ENCODE results near the gene ULK1.
"Not testable (repeated sequence)": the region's sequence is repeated elsewhere in the genome, so short reads cannot be mapped to it uniquely, and the experiment has no call there.

Gene ULK1

GRCh38 chr12:131943389-131943788 lies 49.0 kb downstream of the ULK1 start:
- no peak for DNase-seq (ENCODE audit: low read depth)
- H3K4me3 ChIP-seq (ENCODE audit: low read depth, low read length), result no peak overlapping the region
- TF ChIP-seq, protein P1, sequence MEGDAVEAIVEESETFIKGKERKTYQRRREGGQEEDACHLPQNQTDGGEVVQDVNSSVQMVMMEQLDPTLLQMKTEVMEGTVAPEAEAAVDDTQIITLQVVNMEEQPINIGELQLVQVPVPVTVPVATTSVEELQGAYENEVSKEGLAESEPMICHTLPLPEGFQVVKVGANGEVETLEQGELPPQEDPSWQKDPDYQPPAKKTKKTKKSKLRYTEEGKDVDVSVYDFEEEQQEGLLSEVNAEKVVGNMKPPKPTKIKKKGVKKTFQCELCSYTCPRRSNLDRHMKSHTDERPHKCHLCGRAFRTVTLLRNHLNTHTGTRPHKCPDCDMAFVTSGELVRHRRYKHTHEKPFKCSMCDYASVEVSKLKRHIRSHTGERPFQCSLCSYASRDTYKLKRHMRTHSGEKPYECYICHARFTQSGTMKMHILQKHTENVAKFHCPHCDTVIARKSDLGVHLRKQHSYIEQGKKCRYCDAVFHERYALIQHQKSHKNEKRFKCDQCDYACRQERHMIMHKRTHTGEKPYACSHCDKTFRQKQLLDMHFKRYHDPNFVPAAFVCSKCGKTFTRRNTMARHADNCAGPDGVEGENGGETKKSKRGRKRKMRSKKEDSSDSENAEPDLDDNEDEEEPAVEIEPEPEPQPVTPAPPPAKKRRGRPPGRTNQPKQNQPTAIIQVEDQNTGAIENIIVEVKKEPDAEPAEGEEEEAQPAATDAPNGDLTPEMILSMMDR (conservative IDR thresholded peaks at IDR 0.05; ENCODE audit: low read depth, low read length), result no peak

- DNase-seq (ENCODE audit: low read depth), result no peak
- TF ChIP-seq, protein P1 (conservative IDR thresholded peaks at IDR 0.05; ENCODE audit: low read depth, low read length), result no peak
- H3K4me3 ChIP-seq (ENCODE audit: low read depth, low read length), result no peak overlapping the region
Observed at GRCh38 chr12:131943876-131944275, 49.5 kb downstream of the ULK1 start.

- TF ChIP-seq, protein P1 (conservative IDR thresholded peaks at IDR 0.05; ENCODE audit: low read depth, low read length), result no peak
- no peak overlapping the region for H3K4me3 ChIP-seq (ENCODE audit: low read depth, low read length)
- no peak for DNase-seq (ENCODE audit: low read depth)
Observed at GRCh38 chr12:131944601-131945251, 50.3 kb downstream of the ULK1 start.

DNA sequence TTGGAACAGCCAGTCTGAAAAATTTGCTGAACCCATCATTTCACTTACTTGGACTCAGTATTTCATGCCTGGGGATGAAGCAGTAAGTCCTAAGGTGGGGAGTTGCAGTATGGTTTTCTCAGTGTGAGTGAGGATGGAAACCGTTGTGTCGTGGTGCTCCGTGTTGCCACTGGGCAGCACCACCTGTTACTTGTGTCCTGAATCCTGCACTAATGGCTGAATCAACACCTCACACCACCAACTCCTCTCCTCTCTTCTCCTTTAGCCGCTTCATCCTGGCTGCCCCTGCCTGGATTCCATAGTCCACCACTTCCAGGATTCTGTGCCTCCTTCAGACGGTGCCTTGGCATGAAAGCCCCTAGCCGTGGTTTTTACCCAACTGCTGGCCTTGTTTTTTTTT lies 52.3 kb downstream of the ULK1 start:
- TF ChIP-seq, protein P1 (conservative IDR thresholded peaks at IDR 0.05; ENCODE audit: low read depth, low read length), result no peak

GRCh38 chr12:131947482-131948027 lies 53.1 kb downstream of the ULK1 start:
- TF ChIP-seq, protein P1 (conservative IDR thresholded peaks at IDR 0.05; ENCODE audit: low read depth, low read length), result no peak
- no peak for DNase-seq (ENCODE audit: low read depth)

More for the DNA sequence above, 52.3 kb downstream of the ULK1 start:
- H3K4me3 ChIP-seq (ENCODE audit: low read depth, low read length), result no peak overlapping the region
- DNase-seq (ENCODE audit: low read depth), result no peak

GRCh38 chr12:131948166-131948712 lies 53.8 kb downstream of the ULK1 start:
- TF ChIP-seq, protein P1 (conservative IDR thresholded peaks at IDR 0.05; ENCODE audit: low read depth, low read length), result no peak
- no peak overlapping the region for H3K4me3 ChIP-seq (ENCODE audit: low read depth, low read length)
- no peak for DNase-seq (ENCODE audit: low read depth)

More at GRCh38 chr12:131947482-131948027, 53.1 kb downstream of the ULK1 start:
- H3K4me3 ChIP-seq (ENCODE audit: low read depth, low read length), result no peak overlapping the region

DNA sequence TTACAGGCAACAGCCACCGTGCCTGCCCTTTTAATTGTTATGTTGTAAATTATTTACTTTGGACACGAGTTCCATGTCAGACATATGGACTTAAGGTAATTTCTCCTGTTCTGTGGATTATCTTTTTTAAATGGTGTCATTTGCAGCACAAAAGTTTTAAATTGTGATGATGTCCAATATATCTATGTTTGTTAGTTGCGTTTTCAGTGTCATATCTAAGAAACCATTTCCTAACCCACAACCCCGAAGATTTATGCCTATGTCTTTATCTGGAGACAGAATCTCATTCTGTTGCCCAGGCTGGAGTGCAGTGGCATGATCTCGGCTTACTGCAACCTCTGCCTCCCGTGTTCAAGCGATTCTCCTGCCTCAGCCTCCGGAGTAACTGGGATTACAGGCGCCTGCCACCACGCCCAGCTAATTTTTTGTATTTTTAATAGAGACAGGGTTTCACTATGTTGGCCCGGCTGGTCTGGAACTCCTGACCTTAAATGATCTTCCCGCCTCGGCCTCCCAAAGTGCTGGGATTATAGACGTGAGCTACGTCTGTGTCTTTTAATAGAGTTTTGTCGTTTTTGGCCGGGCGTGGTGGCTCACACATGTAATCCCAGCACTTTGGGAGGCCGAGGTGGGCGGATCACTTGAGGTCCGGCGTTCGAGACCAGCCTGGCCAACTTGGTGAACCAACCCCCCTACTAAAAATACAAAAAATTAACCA lies 54.5 kb downstream of the ULK1 start:
- H3K4me3 ChIP-seq (ENCODE audit: low read depth, low read length), result peak overlapping the region; percentile 83
- not testable (repeated sequence) for DNase-seq (ENCODE audit: low read depth)

Measured in choroid plexus epithelial cell (primary cell).